Measurements from ENCODE around the gene LUM. TPM values are rescaled to one million over a fixed set of nuclear protein-coding genes. Genes with fewer than 3 reads are reported as not detected.

LUM gene
- total and polyA plus RNA-seq, 2 donors (not counting 3 experiments of a cell fraction or from before 2014, with no cell fraction given), result 0.29 to 1.9 TPM

- H3K9me3 ChIP-seq (replicated peaks; ENCODE audit: control insufficient read depth, insufficient read depth, low read length), result no peaks in the 10 kb centered on the region
- intact Hi-C loops (cut with micrococcal nuclease) (no loop called here), dilution Hi-C loops (cut with MboI; ENCODE audit: extremely low pct_ligation_motif_present, low sequenced_read_pairs) (no loop called here)
- no peak overlapping the region for H3K27ac ChIP-seq (ENCODE audit: insufficient read depth, low read depth, low read length)
- no peak overlapping the region for H3K9ac ChIP-seq (replicated peaks; ENCODE audit: extremely low read depth, insufficient read depth, low read length)
- H3K27me3 ChIP-seq (ENCODE audit: control insufficient read depth in 2 of 2, insufficient read depth in 2 of 2, low read length in 2 of 2), result no peaks in the 10 kb centered on the region
- CTCF ChIA-PET, result no interaction called here
- H3K4me3 ChIP-seq (replicated peaks in 1 of 3; ENCODE audit: insufficient read depth in 1 of 3, low read depth in 1 of 3, low read length in 3 of 3), result no peak overlapping the region
- peaks cover 2% of the 10 kb centered on the region for H3K9me1 ChIP-seq (replicated peaks; ENCODE audit: control insufficient read depth, extremely low read depth, insufficient read depth, low read length)
- POLR2A ChIA-PET, result no interaction called here
- H3K4me2 ChIP-seq (ENCODE audit: insufficient read depth, low read length), result no peak overlapping the region
- DNase-seq (ENCODE audit: low read depth, low spot score) (no peak), FAIRE-seq (no peak)
- no peaks in the 10 kb centered on the region for H3K79me2 ChIP-seq (ENCODE audit: control insufficient read depth, insufficient read depth, low read length)
- H3K36me3 ChIP-seq (ENCODE audit: control insufficient read depth in 2 of 2, extremely low read depth in 1 of 2, insufficient read depth in 2 of 2, low read length in 2 of 2), result no peaks in the 10 kb centered on the region
- H3K4me1 ChIP-seq (ENCODE audit: control insufficient read depth, extremely low read depth, insufficient read depth, low read length), result no peaks in the 10 kb centered on the region
- TF ChIP-seq MYC (IDR thresholded peaks at IDR 0.05; ENCODE audit: low read depth, low read length), result no peak
- no peak for TF ChIP-seq EZH2 (IDR thresholded peaks at IDR 0.05; ENCODE audit: borderline replicate concordance, low read depth, low read length, severe bottlenecking)
- no peak for TF ChIP-seq CTCF (IDR thresholded peaks at IDR 0.05; ENCODE audit: extremely low read depth in 1 of 2, insufficient read depth in 1 of 2, low read depth in 1 of 2, low read length in 2 of 2)
- TF ChIP-seq MAX (IDR thresholded peaks at IDR 0.05; ENCODE audit: insufficient read depth, insufficient read length), result no peak
- TF ChIP-seq FOS (IDR thresholded peaks at IDR 0.05; ENCODE audit: borderline replicate concordance, insufficient read depth, low read length), result no peak
- no peak for TF ChIP-seq JUN (IDR thresholded peaks at IDR 0.05; ENCODE audit: borderline replicate concordance, insufficient read depth, insufficient read length, low read depth)
- no peak for TF ChIP-seq POLR2AphosphoS5 (IDR thresholded peaks at IDR 0.05; ENCODE audit: insufficient read depth, low read depth, low read length)
- TF ChIP-seq POLR2A (IDR thresholded peaks at IDR 0.05; ENCODE audit: low read depth, low read length), result no peak
- TF ChIP-seq GATA2 (IDR thresholded peaks at IDR 0.05; ENCODE audit: insufficient read depth, insufficient read length, low read depth, low read length), result no peak
- H4K20me1 ChIP-seq (replicated peaks; ENCODE audit: control insufficient read depth, extremely low read depth, insufficient read depth, low read length), result no peaks in the 10 kb centered on the region
- no TSS peak for BruUV-seq (replicated peaks)
- H2AFZ ChIP-seq (ENCODE audit: low read depth, low read length), result no peak overlapping the region
Observed at GRCh38 chr12:91129662-91130362, 18.5 kb upstream of the LUM start.

All from endothelial cell of umbilical vein (primary cell).